ENCODE measurements around the gene ADM. TPM values are rescaled to one million over a fixed set of nuclear protein-coding genes. Genes with fewer than 3 reads are reported as not detected.

Gene ADM
- polyA plus RNA-seq, 2 of the 4 experiments (the other 2 are of a cell fraction): 66.3 to 72.1 TPM

GRCh38 chr11:10265936-10266335 lies 38.9 kb upstream of the ADM start:
- Histone ChIP-seq H3K4me2 (no peak overlapping the region), H3K27ac (no peak overlapping the region), H3K4me1 (peaks cover 34% of the 10 kb centered on the region), H3K9me3 (no peaks in the 10 kb centered on the region), H3K4me3 (no peak overlapping the region)
- CTCF ChIA-PET: interaction anchor here (1.5 kb wide), 1 partner anchor 58 kb away, joined by 6 read pairs; no protein-coding TSS in a partner anchor
- FAIRE-seq: peak; percentile 76
- 98% methylated on average over 3 of the region's 3 CpGs for WGBS (ENCODE audit: missing lambda C conversion rate)
- no peak for DNase-seq (ENCODE audit: low read depth in 1 of 2, low spot score in 1 of 2)
- POLR2A ChIA-PET: no interaction called here
- ATAC-seq: no peak
- TF ChIP-seq CBX8 (IDR thresholded peaks at IDR 0.05) (no peak), CHD4 (IDR thresholded peaks at IDR 0.05; ENCODE audit: borderline replicate concordance) (no peak)

- ChIA-PET CTCF (no interaction called here), POLR2A (no interaction called here)
- ATAC-seq: no peak
Measured at GRCh38 chr11:10267821-10268220, 37.1 kb upstream of the ADM start.

GRCh38 chr11:10268746-10269488 lies 36.0 kb upstream of the ADM start:
- ChIA-PET POLR2A (no interaction called here), CTCF (no interaction called here)
- 68% methylated on average over 5 of the region's 5 CpGs for WGBS (ENCODE audit: missing lambda C conversion rate)
- peak overlapping the region; percentile 6; the same call in 2 of the 3 replicates for H3K4me2 ChIP-seq
- TF ChIP-seq ZFP36 (IDR thresholded peaks at IDR 0.05; ENCODE audit: borderline replicate concordance, partially characterized antibody): no peak
- TF ChIP-seq FOXS1 (CRISPR knock-in tag; IDR thresholded peaks at IDR 0.05): no peak
- no peak for TF ChIP-seq POLR2A (IDR thresholded peaks at IDR 0.05; ENCODE audit: low read length)
- TF ChIP-seq CBX2 (IDR thresholded peaks at IDR 0.05; ENCODE audit: borderline replicate concordance, low read depth): no peak
- no peaks in the 10 kb centered on the region for H3K9me3 ChIP-seq
- DNase-seq (ENCODE audit: low read depth in 1 of 2, low spot score in 1 of 2) (no peak), FAIRE-seq (no peak), ATAC-seq (no peak; a peak in 1 of 6 replicates)
- H3K4me1 ChIP-seq: peaks cover 37% of the 10 kb centered on the region
- H3K4me3 ChIP-seq: no peak overlapping the region
- no peak overlapping the region for H3K27ac ChIP-seq

More at GRCh38 chr11:10267821-10268220, 37.1 kb upstream of the ADM start:
- no peak overlapping the region for H3K4me3 ChIP-seq
- no peak overlapping the region for H3K27ac ChIP-seq
- H3K4me1 ChIP-seq: peaks cover 36% of the 10 kb centered on the region
- FAIRE-seq: no peak
- peak overlapping the region; percentile 6; the same call in 1 of the 3 replicates for H3K4me2 ChIP-seq
- no peak for DNase-seq (ENCODE audit: low read depth in 1 of 2, low spot score in 1 of 2)
- 89% methylated on average over 3 of the region's 3 CpGs for WGBS (ENCODE audit: missing lambda C conversion rate)
- H3K9me3 ChIP-seq: no peaks in the 10 kb centered on the region
- TF ChIP-seq ZNF302 (CRISPR knock-in tag; IDR thresholded peaks at IDR 0.05) (no peak), HOXB5 (CRISPR knock-in tag; IDR thresholded peaks at IDR 0.05) (no peak), FOSL2 (IDR thresholded peaks at IDR 0.05) (no peak), FOSL2 (CRISPR knock-in tag; IDR thresholded peaks at IDR 0.05) (no peak), BHLHE40 (IDR thresholded peaks at IDR 0.05; ENCODE audit: low read depth, low read length) (no peak), RFX5 (IDR thresholded peaks at IDR 0.05) (no peak)

- H3K27ac ChIP-seq: no peak overlapping the region
- H3K4me1 ChIP-seq: peaks cover 47% of the 10 kb centered on the region
- ChIA-PET CTCF (no interaction called here), POLR2A (no interaction called here)
- H3K4me3 ChIP-seq: no peak overlapping the region
- DNase-seq (ENCODE audit: low read depth in 1 of 2, low spot score in 1 of 2): no peak
- no peak for TF ChIP-seq ZC3H11A (IDR thresholded peaks at IDR 0.05)
- TF ChIP-seq, protein P1, sequence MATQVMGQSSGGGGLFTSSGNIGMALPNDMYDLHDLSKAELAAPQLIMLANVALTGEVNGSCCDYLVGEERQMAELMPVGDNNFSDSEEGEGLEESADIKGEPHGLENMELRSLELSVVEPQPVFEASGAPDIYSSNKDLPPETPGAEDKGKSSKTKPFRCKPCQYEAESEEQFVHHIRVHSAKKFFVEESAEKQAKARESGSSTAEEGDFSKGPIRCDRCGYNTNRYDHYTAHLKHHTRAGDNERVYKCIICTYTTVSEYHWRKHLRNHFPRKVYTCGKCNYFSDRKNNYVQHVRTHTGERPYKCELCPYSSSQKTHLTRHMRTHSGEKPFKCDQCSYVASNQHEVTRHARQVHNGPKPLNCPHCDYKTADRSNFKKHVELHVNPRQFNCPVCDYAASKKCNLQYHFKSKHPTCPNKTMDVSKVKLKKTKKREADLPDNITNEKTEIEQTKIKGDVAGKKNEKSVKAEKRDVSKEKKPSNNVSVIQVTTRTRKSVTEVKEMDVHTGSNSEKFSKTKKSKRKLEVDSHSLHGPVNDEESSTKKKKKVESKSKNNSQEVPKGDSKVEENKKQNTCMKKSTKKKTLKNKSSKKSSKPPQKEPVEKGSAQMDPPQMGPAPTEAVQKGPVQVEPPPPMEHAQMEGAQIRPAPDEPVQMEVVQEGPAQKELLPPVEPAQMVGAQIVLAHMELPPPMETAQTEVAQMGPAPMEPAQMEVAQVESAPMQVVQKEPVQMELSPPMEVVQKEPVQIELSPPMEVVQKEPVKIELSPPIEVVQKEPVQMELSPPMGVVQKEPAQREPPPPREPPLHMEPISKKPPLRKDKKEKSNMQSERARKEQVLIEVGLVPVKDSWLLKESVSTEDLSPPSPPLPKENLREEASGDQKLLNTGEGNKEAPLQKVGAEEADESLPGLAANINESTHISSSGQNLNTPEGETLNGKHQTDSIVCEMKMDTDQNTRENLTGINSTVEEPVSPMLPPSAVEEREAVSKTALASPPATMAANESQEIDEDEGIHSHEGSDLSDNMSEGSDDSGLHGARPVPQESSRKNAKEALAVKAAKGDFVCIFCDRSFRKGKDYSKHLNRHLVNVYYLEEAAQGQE (IDR thresholded peaks at IDR 0.05): no peak
- no peak for TF ChIP-seq POLR2AphosphoS2 (conservative IDR thresholded peaks at IDR 0.05; ENCODE audit: low read length)
- no peak for TF ChIP-seq BHLHE40 (IDR thresholded peaks at IDR 0.05; ENCODE audit: low read depth, low read length)
- no peak for TF ChIP-seq HDAC2 (IDR thresholded peaks at IDR 0.05)
- TF ChIP-seq, protein P2, sequence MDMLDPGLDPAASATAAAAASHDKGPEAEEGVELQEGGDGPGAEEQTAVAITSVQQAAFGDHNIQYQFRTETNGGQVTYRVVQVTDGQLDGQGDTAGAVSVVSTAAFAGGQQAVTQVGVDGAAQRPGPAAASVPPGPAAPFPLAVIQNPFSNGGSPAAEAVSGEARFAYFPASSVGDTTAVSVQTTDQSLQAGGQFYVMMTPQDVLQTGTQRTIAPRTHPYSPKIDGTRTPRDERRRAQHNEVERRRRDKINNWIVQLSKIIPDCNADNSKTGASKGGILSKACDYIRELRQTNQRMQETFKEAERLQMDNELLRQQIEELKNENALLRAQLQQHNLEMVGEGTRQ (IDR thresholded peaks at IDR 0.05): no peak
- no peak for TF ChIP-seq ZFP36 (IDR thresholded peaks at IDR 0.05; ENCODE audit: borderline replicate concordance, partially characterized antibody)
- no peak for FAIRE-seq
- H3K9me3 ChIP-seq: no peaks in the 10 kb centered on the region
- peak overlapping the region; percentile 11; the same call in 1 of the 3 replicates for H3K4me2 ChIP-seq
- WGBS (ENCODE audit: missing lambda C conversion rate): 86% methylated on average over 11 of the region's 11 CpGs
- ATAC-seq: peak; percentile 54 to 81; a peak in 5 of 6 replicates
Measured at GRCh38 chr11:10272132-10272531, 32.7 kb upstream of the ADM start.

All from A549 (cell line).